Rectal smooth muscle tissue (tissue), 1 donor: ENCODE measurements around the gene TBCD.

ENCODE experiments used
- H3K27ac ChIP-seq: one replicate; pipeline ENCODE4 v1.7.0; 2013; ENCODE audit warnings: low read depth, low read length, inconsistent platforms
- H3K27me3 ChIP-seq: one replicate; pipeline ENCODE4 v1.7.0; 2013; ENCODE audit warnings: low read length; ENCODE audit not compliant: control insufficient read depth, insufficient read depth
- H3K36me3 ChIP-seq: one replicate; pipeline ENCODE4 v1.7.0; 2013; ENCODE audit warnings: low read length; ENCODE audit not compliant: control insufficient read depth, insufficient read depth
- H3K4me1 ChIP-seq: one replicate; pipeline ENCODE4 v1.7.0; 2013; ENCODE audit warnings: low read length; ENCODE audit not compliant: control insufficient read depth, insufficient read depth
- H3K4me3 ChIP-seq: one replicate; pipeline ENCODE4 v1.7.0; 2013; ENCODE audit warnings: low read length
- H3K9ac ChIP-seq: one replicate; pipeline ENCODE4 v1.7.0; 2013; ENCODE audit warnings: low read length

The TBCD gene

GRCh38 chr17:82804442-82805191 lies 52.8 kb downstream of the TBCD start:
- no peaks in the 10 kb centered on the region for H3K27me3 ChIP-seq
- H3K36me3 ChIP-seq: no peaks in the 10 kb centered on the region
- no peak overlapping the region for H3K9ac ChIP-seq
- H3K4me3 ChIP-seq: peak overlapping the region; percentile 37
- peak overlapping the region; percentile 80 for H3K27ac ChIP-seq
- H3K4me1 ChIP-seq: peaks cover 9% of the 10 kb centered on the region

- Histone ChIP-seq H3K36me3 (no peaks in the 10 kb centered on the region), H3K4me3 (no peak overlapping the region), H3K27me3 (no peaks in the 10 kb centered on the region), H3K27ac (peak overlapping the region; percentile 80), H3K4me1 (peaks cover 9% of the 10 kb centered on the region), H3K9ac (no peak overlapping the region)
Measured at GRCh38 chr17:82805254-82805653, 53.4 kb downstream of the TBCD start.

- Histone ChIP-seq H3K27me3 (no peaks in the 10 kb centered on the region), H3K9ac (no peak overlapping the region), H3K4me1 (peaks cover 9% of the 10 kb centered on the region), H3K4me3 (no peak overlapping the region), H3K27ac (no peak overlapping the region), H3K36me3 (no peaks in the 10 kb centered on the region)
Measured at GRCh38 chr17:82805823-82806222, 54.0 kb downstream of the TBCD start.

GRCh38 chr17:82806645-82807044 lies 54.8 kb downstream of the TBCD start:
- H3K4me3 ChIP-seq: no peak overlapping the region
- H3K27ac ChIP-seq: no peak overlapping the region
- H3K9ac ChIP-seq: no peak overlapping the region
- H3K27me3 ChIP-seq: no peaks in the 10 kb centered on the region
- H3K4me1 ChIP-seq: peaks cover 9% of the 10 kb centered on the region
- H3K36me3 ChIP-seq: no peaks in the 10 kb centered on the region

- Histone ChIP-seq H3K9ac (no peak overlapping the region), H3K4me3 (no peak overlapping the region), H3K4me1 (peaks cover 9% of the 10 kb centered on the region), H3K27me3 (no peaks in the 10 kb centered on the region), H3K27ac (no peak overlapping the region), H3K36me3 (no peaks in the 10 kb centered on the region)
Measured at GRCh38 chr17:82807101-82807500, 55.2 kb downstream of the TBCD start.

GRCh38 chr17:82807562-82807961 lies 55.7 kb downstream of the TBCD start:
- Histone ChIP-seq H3K27ac (no peak overlapping the region), H3K9ac (no peak overlapping the region), H3K36me3 (no peaks in the 10 kb centered on the region), H3K27me3 (no peaks in the 10 kb centered on the region), H3K4me1 (peaks cover 9% of the 10 kb centered on the region), H3K4me3 (no peak overlapping the region)

GRCh38 chr17:82808006-82808405 lies 56.1 kb downstream of the TBCD start:
- Histone ChIP-seq H3K4me1 (peaks cover 9% of the 10 kb centered on the region), H3K27ac (no peak overlapping the region)

GRCh38 chr17:82808921-82809905 lies 57.3 kb downstream of the TBCD start:
- H3K4me1 ChIP-seq: peaks cover 8% of the 10 kb centered on the region
- H3K36me3 ChIP-seq: no peaks in the 10 kb centered on the region
- no peaks in the 10 kb centered on the region for H3K27me3 ChIP-seq
- no peak overlapping the region for H3K9ac ChIP-seq
- no peak overlapping the region for H3K27ac ChIP-seq
- H3K4me3 ChIP-seq: no peak overlapping the region

More at GRCh38 chr17:82808006-82808405, 56.1 kb downstream of the TBCD start:
- no peak overlapping the region for H3K9ac ChIP-seq
- H3K27me3 ChIP-seq: no peaks in the 10 kb centered on the region
- H3K36me3 ChIP-seq: no peaks in the 10 kb centered on the region
- no peak overlapping the region for H3K4me3 ChIP-seq

- Histone ChIP-seq H3K4me1 (no peaks in the 10 kb centered on the region), H3K27ac (no peak overlapping the region), H3K4me3 (no peak overlapping the region), H3K9ac (no peak overlapping the region), H3K36me3 (peaks cover 3% of the 10 kb centered on the region), H3K27me3 (no peaks in the 10 kb centered on the region)
Measured at GRCh38 chr17:82810644-82811430, 59.0 kb downstream of the TBCD start.

GRCh38 chr17:82812058-82812457 lies 60.2 kb downstream of the TBCD start:
- peaks cover 7% of the 10 kb centered on the region for H3K36me3 ChIP-seq

GRCh38 chr17:82812601-82813000 lies 60.7 kb downstream of the TBCD start:
- peaks cover 7% of the 10 kb centered on the region for H3K36me3 ChIP-seq
- H3K27ac ChIP-seq: no peak overlapping the region
- no peak overlapping the region for H3K9ac ChIP-seq
- no peaks in the 10 kb centered on the region for H3K4me1 ChIP-seq
- no peaks in the 10 kb centered on the region for H3K27me3 ChIP-seq
- no peak overlapping the region for H3K4me3 ChIP-seq

More at GRCh38 chr17:82812058-82812457, 60.2 kb downstream of the TBCD start:
- Histone ChIP-seq H3K27ac (no peak overlapping the region), H3K27me3 (no peaks in the 10 kb centered on the region), H3K4me3 (no peak overlapping the region), H3K9ac (no peak overlapping the region), H3K4me1 (no peaks in the 10 kb centered on the region)
